ENCODE results near the gene NEMP1.

- TF ChIP-seq CTCF (IDR thresholded peaks at IDR 0.05; ENCODE audit: borderline replicate concordance, extremely low read depth, low read length, poor library complexity, severe bottlenecking) (no peak), EZH2 (IDR thresholded peaks at IDR 0.05; ENCODE audit: borderline replicate concordance, low read depth, low read length, severe bottlenecking) (no peak)
Measured at GRCh38 chr12:57055824-57056223, 22.8 kb downstream of the NEMP1 start.

Measured in DND-41 (cell line).